ENCODE data around the gene DIP2B.

The DIP2B gene

GRCh38 chr12:50778663-50779590 lies 274.1 kb downstream of the DIP2B start:
- no peak for DNase-seq

DNA sequence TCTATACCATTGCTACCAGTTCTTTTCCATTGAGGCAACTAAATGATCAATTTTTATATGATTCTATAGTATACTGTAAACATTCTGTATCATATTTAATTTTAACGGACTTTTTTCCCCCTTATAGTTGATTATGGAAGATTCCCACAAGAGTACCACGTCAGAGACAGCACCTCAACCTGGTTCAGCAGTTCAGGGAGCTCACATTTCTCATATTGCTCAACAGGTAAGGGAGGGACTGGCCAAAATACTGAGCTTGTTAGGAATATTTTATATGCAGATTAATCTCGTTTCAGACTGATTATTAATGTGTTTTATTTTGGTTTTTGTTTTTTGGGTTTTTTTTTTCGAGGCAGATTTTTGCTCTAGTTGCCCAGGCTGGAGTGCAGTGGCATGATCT lies 275.2 kb downstream of the DIP2B start:
- DNase-seq: no peak

- no peak for DNase-seq
These were observed 279.7 kb downstream of the DIP2B start for GRCh38 chr12:50784501-50784900.

DNA sequence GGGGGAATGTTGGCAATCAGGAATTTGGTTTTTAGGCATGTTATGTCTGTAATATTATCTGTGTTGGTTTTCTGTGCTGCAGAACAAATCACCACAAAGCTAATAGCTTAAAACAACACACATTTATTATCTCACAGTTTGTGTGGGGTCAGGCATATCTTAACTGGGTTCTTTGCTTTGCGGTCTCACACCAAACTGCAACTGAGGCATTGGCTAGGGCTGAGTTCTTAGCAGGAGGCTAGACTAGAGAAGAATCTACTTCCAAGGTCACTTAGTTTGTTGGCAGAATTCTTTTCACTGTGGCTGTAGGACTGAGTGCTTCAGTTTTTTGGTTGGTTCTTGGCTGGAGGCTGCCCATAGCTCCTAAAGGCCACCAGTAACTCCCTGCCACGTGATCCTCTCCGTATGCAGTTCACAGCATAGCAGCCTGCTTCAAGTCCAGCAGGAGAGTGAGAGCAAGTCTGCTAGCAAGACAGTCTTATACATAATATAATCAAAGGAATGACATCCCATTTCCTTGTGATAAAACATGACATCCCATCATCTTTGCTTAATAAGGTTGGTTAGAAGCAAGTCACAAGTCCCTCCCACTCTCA lies 280.7 kb downstream of the DIP2B start:
- DNase-seq: no peak

GRCh38 chr12:50786498-50787231 lies 281.9 kb downstream of the DIP2B start:
- no peak for DNase-seq

GRCh38 chr12:50787618-50788017 lies 282.8 kb downstream of the DIP2B start:
- no peak for DNase-seq

- no peak for DNase-seq
These were observed 283.8 kb downstream of the DIP2B start for GRCh38 chr12:50788561-50788960.

DNA sequence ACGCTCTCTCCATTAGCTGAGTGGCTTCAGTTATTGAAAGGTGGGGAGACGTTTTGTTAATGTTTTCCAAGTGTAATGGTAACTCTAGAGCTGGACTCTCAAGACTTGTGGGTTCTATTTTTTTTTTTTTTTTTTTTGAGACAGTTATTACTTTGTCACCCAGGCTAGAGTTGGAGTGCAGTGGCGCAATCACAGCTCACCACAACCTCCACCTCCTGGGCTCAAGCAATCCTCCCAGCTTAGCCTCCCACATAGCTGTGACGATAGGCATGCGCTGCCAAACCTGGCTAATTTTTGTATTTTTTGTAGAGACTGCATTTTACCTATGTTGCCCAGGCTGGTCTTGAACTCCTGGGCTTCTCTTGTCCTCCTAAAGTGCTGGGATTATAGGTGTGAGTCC lies 285.3 kb downstream of the DIP2B start:
- no peak for DNase-seq

All from stimulated activated CD4-positive, alpha-beta T cell treated with anti-CD3 and anti-CD28 coated beads, Interleukin-2, amount 100 ng/mL, for 48 hours (primary cell).